K562 (cell line): Measurements from ENCODE around the gene IGSF3. TPM values are rescaled to one million over a fixed set of nuclear protein-coding genes. Genes with fewer than 3 reads are reported as not detected.
"Not testable (repeated sequence)": the region's sequence is repeated elsewhere in the genome, so short reads cannot be mapped to it uniquely, and the experiment has no call there.

Experiments
- ATAC-seq: fragments of 200-7000 bp; cut with Tn5 transposase; 3 replicates; pipeline ENCODE4 v1.9.1; 2020; ENCODE audit warnings: moderate library complexity
- BruUV-seq: library from RNA; stranded (reverse); fragments of 400-500 nt; replicated peaks from 2 replicates; lab custom pipeline; 2021; lab: Mats Ljungman, UMichigan
- CTCF ChIA-PET: fragments of 300-600 bp; formaldehyde crosslinking; extraction: SDS; loops from one replicate; lab custom pipeline; 2021; ENCODE audit warnings: low intra/inter-chr PET ratio; lab: Yijun Ruan, JAX
- POLR2A ChIA-PET: fragments of 300-600, 350-650 bp; sonication (Branson Sonifier 250); formaldehyde crosslinking; extraction: SDS; loops from one replicate; lab custom pipeline; 2021; ENCODE audit warnings: antibody characterized with exemption, inconsistent platforms; lab: Yijun Ruan, JAX
- DNase-seq, 4 experiments: peaks; one replicate each; pipeline versions ENCODE4 v3.0.0 to v3.0.0-alpha.2; 2011 to 2018; ENCODE audit warnings: low spot score in 3 of 4, mixed read lengths in 3 of 4; ENCODE audit errors: extremely low read depth in 1 of 4
- FAIRE-seq: peaks from 2 replicates; lab custom pipeline; 2011; peaks lifted over from hg19 to GRCh38; lab: Jason Lieb, UNC
- H2AFZ ChIP-seq: 2 replicates; pipeline ENCODE4 v1.6.0; 2011; ENCODE audit warnings: low read depth, low read length, control low read depth, inconsistent platforms
- H3K27ac ChIP-seq: fragments of 200-600 bp; 3 replicates; pipeline ENCODE4 v1.8.0; 2011; ENCODE audit warnings: low read depth, mild to moderate bottlenecking, control low read depth, inconsistent platforms, low read length, moderate library complexity, mixed read lengths; ENCODE audit errors: extremely low read depth
- H3K27me3 ChIP-seq, 2 experiments: fragments of 300-600 bp in 1 of 2; 2 replicates in 1 of 2; 3 replicates in 1 of 2; pipeline versions ENCODE4 v1.6.0 to v1.8.0; 2011; ENCODE audit warnings: inconsistent platforms in 2 of 2, low read length in 2 of 2, mild to moderate bottlenecking in 1 of 2, mixed read lengths in 1 of 2, moderate library complexity in 1 of 2; ENCODE audit not compliant: control insufficient read depth in 2 of 2, insufficient read depth in 2 of 2
- H3K36me3 ChIP-seq: fragments of 300-600 bp; 3 replicates; pipeline ENCODE4 v1.8.0; 2011; ENCODE audit warnings: mild to moderate bottlenecking, low read length, inconsistent platforms; ENCODE audit not compliant: control insufficient read depth, insufficient read depth
- H3K4me1 ChIP-seq, 2 experiments: fragments of 200-600 bp in 1 of 2; replicated peaks in 1 of 2; 2 replicates in 1 of 2; 3 replicates in 1 of 2; pipeline versions ENCODE4 v1.5.1 to v1.8.0; 2011; ENCODE audit warnings: inconsistent platforms in 2 of 2, low read length in 2 of 2, mild to moderate bottlenecking in 1 of 2, mixed read lengths in 1 of 2, moderate library complexity in 1 of 2; ENCODE audit not compliant: control insufficient read depth in 2 of 2, insufficient read depth in 2 of 2
- H3K4me2 ChIP-seq: 2 replicates; pipeline ENCODE4 v1.6.1; 2011; ENCODE audit warnings: low read length, control low read depth, inconsistent platforms, mixed read lengths; ENCODE audit not compliant: insufficient read depth
- H3K4me3 ChIP-seq: fragments of 200-600 bp; sonication (generic), shearing (Covaris generic); 2 replicates; pipeline ENCODE4 v1.5.1; 2016; ENCODE audit warnings: control low read depth, inconsistent platforms
- H3K79me2 ChIP-seq: fragments of 200-600 bp; 3 replicates; pipeline ENCODE4 v1.8.0; 2011; ENCODE audit warnings: low read length, inconsistent platforms; ENCODE audit not compliant: control insufficient read depth, insufficient read depth
- H3K9ac ChIP-seq, 2 experiments: 2 replicates each; pipeline versions ENCODE4 v1.6.0 to v1.6.1; 2011; ENCODE audit warnings: low read depth in 2 of 2, low read length in 2 of 2, control low read depth in 1 of 2, inconsistent platforms in 1 of 2, mild to moderate bottlenecking in 1 of 2, mixed read lengths in 1 of 2; ENCODE audit not compliant: insufficient read depth in 1 of 2
- H3K9me1 ChIP-seq: one replicate; pipeline ENCODE4 v1.6.0; 2011; ENCODE audit warnings: inconsistent platforms, mild to moderate bottlenecking, low read length, moderate library complexity; ENCODE audit not compliant: control insufficient read depth, insufficient read depth
- H3K9me3 ChIP-seq: replicated peaks from 2 replicates; pipeline ENCODE4 v1.5.1; 2011; ENCODE audit warnings: low read depth, low read length, inconsistent platforms; ENCODE audit not compliant: control insufficient read depth, insufficient read depth
- H4K20me1 ChIP-seq: replicated peaks from 2 replicates; pipeline ENCODE4 v1.6.1; 2011; ENCODE audit warnings: low read length, inconsistent platforms, mixed read lengths; ENCODE audit not compliant: control insufficient read depth, insufficient read depth
- CBFA2T2 ChIP-seq: fragments of 450-650 bp; conservative IDR thresholded peaks from 2 replicates; pipeline ENCODE4 v1.6.1; 2017; ENCODE audit warnings: mild to moderate bottlenecking
- RAD21 ChIP-seq, 2 experiments: fragments of 250-450 bp in 1 of 2; fragments of 450-650 bp in 1 of 2; sonication (Bioruptor Pico) in 1 of 2; formaldehyde crosslinking in 1 of 2; IDR thresholded peaks in 1 of 2; conservative IDR thresholded peaks in 1 of 2; 2 replicates each; pipeline versions ENCODE4 v1.4.0 to v1.8.0; 2020 to 2022; ENCODE audit warnings: mild to moderate bottlenecking in 2 of 2, moderate library complexity in 1 of 2
- TCF3 ChIP-seq: sonication (generic); formaldehyde crosslinking; IDR thresholded peaks from 2 replicates; pipeline ENCODE4 v1.4.0; 2020; ENCODE audit warnings: mild to moderate bottlenecking, missing genetic modification reagents
- WGBS: fragments of 100-300 bp; shearing (Covaris generic); methylation state at CpG from one replicate; pipeline ENCODE4 v1.1.6; 2016; ENCODE audit warnings: low coverage, mixed read lengths; ENCODE audit not compliant: insufficient coverage; ENCODE audit errors: missing lambda C conversion rate; 5-methylcytosine and 5-hydroxymethylcytosine counted together
- in situ Hi-C: fragments of 300-500 bp; cut with MboI; formaldehyde crosslinking; loops from 4 replicates; pipeline ENCODE4 v1.15.0; 2018; ENCODE audit warnings: inconsistent platforms, mixed read lengths
- intact Hi-C: fragments of 100-400 bp; cut with micrococcal nuclease; formaldehyde crosslinking; loops from 2 replicates; pipeline ENCODE4 v1.14.2; 2022
- polyA plus RNA-seq, 8 experiments: library from polyadenylated mRNA; depleted of rRNA in 4 of 8; stranded (reverse) in 5 of 8; unstranded in 3 of 8; fragments of >200 nt; fragmentation: Nextera tagmentation in 2 of 8; fragmentation: Illumina TruSeq in 1 of 8; extraction: Ambion mirVana in 2 of 8; extraction: Trizol in 1 of 8; gene quantifications; 2 replicates each; pipeline versions ENCODE4 v1.2.1 to v1.2.3, GENCODE V29; 2011 to 2014; ENCODE audit warnings: inconsistent platforms in 1 of 8, missing spikeins in 1 of 8
- total RNA-seq, 7 experiments: library from RNA; depleted of rRNA in 6 of 7; stranded (reverse); fragments of >200 nt in 6 of 7; fragmentation: Illumina TruSeq in 2 of 7; extraction: Trizol in 2 of 7; gene quantifications; 2 replicates each; pipeline versions ENCODE4 v1.2.1 to v1.2.3, GENCODE V29; 2011 to 2021; ENCODE audit warnings: low replicate concordance in 1 of 7
- TF ChIP-seq, protein P1 (sequence below), 3 experiments: IDR thresholded peaks in 2 of 3; conservative IDR thresholded peaks in 1 of 3; 2 replicates each; pipeline ENCODE4 v1.5.1; 2011 to 2012; ENCODE audit warnings: low read length in 3 of 3, mild to moderate bottlenecking in 3 of 3, control low read depth in 2 of 3, improper control_type of control experiment in 1 of 3, inconsistent platforms in 1 of 3, low read depth in 1 of 3, mixed read lengths in 1 of 3, moderate library complexity in 1 of 3; ENCODE audit not compliant: insufficient read depth in 2 of 3
- TF ChIP-seq, protein P2 (sequence below): sonication (generic); formaldehyde crosslinking; IDR thresholded peaks from 2 replicates; pipeline ENCODE4 v1.8.0; 2022; ENCODE audit warnings: missing genetic modification reagents, mild to moderate bottlenecking, moderate library complexity, borderline replicate concordance
- TF ChIP-seq, protein P3 (sequence below): sonication (generic); IDR thresholded peaks from 2 replicates; pipeline ENCODE4 v1.6.1; 2016

Gene IGSF3
- total and polyA plus RNA-seq, 9 of the 15 experiments (the other 6 are each of a cell fraction or from before 2014, with no cell fraction given): 1.1 to 15.0 (median 8.3) TPM

DNA sequence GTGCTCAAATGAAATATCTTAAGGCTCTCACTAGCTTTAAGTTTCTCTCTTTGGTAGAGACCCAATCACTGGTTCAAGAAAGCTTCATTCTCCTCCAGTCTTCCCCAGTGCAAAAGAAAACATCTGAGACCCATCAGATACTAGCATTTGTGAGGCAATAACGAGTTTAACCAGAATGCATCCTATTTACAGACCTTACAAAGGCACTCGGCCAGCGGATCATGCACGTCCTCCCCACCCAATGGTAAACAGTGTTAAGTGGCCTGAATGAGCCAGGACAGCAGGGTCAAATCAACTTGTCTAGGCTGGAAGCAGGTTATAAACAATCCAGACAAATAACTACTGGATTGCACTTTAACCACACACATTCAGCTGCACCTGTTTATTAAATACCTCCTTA is 48.4 kb downstream of the IGSF3 start:
- H3K9me3 ChIP-seq, H3K36me3 ChIP-seq, H3K9me1 ChIP-seq, intact Hi-C loops, H3K27ac ChIP-seq, DNase-seq, H3K79me2 ChIP-seq, CTCF ChIA-PET, FAIRE-seq, POLR2A ChIA-PET, H3K4me3 ChIP-seq, H4K20me1 ChIP-seq, in situ Hi-C loops, H2AFZ ChIP-seq, ATAC-seq, BruUV-seq, H3K4me2 ChIP-seq, H3K27me3 ChIP-seq, H3K9ac ChIP-seq: not testable (repeated sequence)
- peaks cover 0 to 10% of the 10 kb centered on the region in 2 experiments; a peak in 3 of 5 replicates for H3K4me1 ChIP-seq
- 29% methylated on average over 4 of the region's 4 CpGs for WGBS

DNA sequence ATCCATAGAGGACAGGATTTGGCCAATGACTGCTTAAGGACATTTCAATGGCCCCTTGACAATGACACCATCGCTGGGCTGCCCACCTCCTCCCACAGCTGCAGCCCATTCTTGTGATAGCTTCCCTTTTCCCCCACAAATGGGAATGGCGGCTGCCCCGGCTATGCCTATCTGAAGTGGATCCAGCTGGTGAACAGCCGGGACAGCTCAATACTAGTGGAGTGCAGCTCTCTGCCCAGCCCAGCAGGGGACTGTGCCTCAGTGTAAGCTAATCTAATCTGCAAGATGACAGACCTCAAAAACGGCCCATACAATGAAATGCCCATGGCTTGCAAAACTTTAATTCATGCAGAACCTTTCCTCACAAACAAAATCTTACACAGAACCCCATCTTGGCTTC is 49.7 kb downstream of the IGSF3 start:
- TF ChIP-seq, protein P1, sequence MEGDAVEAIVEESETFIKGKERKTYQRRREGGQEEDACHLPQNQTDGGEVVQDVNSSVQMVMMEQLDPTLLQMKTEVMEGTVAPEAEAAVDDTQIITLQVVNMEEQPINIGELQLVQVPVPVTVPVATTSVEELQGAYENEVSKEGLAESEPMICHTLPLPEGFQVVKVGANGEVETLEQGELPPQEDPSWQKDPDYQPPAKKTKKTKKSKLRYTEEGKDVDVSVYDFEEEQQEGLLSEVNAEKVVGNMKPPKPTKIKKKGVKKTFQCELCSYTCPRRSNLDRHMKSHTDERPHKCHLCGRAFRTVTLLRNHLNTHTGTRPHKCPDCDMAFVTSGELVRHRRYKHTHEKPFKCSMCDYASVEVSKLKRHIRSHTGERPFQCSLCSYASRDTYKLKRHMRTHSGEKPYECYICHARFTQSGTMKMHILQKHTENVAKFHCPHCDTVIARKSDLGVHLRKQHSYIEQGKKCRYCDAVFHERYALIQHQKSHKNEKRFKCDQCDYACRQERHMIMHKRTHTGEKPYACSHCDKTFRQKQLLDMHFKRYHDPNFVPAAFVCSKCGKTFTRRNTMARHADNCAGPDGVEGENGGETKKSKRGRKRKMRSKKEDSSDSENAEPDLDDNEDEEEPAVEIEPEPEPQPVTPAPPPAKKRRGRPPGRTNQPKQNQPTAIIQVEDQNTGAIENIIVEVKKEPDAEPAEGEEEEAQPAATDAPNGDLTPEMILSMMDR (IDR thresholded peaks at IDR 0.05 in 2 of 3, conservative IDR thresholded peaks at IDR 0.05 in 1 of 3; ENCODE audit: insufficient read depth in 2 of 3, low read depth in 1 of 3, low read length in 3 of 3): peak; percentile 20 to 37 (median 33); a peak in 3 of 6 replicates
- TF ChIP-seq RAD21 (CRISPR knock-in tag; conservative IDR thresholded peaks at IDR 0.05 in 1 of 2, IDR thresholded peaks at IDR 0.05 in 1 of 2) (peak in 1 of 2 experiments; percentile 44; a peak in 2 of 4 replicates), TCF3 (CRISPR knock-in tag) (0 out of 2 replicates have a peak, but pooled peaks have one; percentile 11), CBFA2T2 (0 out of 2 replicates have a peak, but pooled peaks have one; percentile 4)
- TF ChIP-seq, protein P2, sequence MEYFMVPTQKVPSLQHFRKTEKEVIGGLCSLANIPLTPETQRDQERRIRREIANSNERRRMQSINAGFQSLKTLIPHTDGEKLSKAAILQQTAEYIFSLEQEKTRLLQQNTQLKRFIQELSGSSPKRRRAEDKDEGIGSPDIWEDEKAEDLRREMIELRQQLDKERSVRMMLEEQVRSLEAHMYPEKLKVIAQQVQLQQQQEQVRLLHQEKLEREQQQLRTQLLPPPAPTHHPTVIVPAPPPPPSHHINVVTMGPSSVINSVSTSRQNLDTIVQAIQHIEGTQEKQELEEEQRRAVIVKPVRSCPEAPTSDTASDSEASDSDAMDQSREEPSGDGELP: peak; percentile 56; the same call in 1 of the 2 replicates
- TF ChIP-seq, protein P3, sequence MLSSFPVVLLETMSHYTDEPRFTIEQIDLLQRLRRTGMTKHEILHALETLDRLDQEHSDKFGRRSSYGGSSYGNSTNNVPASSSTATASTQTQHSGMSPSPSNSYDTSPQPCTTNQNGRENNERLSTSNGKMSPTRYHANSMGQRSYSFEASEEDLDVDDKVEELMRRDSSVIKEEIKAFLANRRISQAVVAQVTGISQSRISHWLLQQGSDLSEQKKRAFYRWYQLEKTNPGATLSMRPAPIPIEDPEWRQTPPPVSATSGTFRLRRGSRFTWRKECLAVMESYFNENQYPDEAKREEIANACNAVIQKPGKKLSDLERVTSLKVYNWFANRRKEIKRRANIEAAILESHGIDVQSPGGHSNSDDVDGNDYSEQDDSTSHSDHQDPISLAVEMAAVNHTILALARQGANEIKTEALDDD: peak; percentile 46; the same call in 1 of the 2 replicates
- POLR2A ChIA-PET, H3K79me2 ChIP-seq, H4K20me1 ChIP-seq, H3K9ac ChIP-seq, H3K27me3 ChIP-seq, H3K9me1 ChIP-seq, H3K9me3 ChIP-seq, H2AFZ ChIP-seq, ATAC-seq, intact Hi-C loops, in situ Hi-C loops, H3K4me1 ChIP-seq, CTCF ChIA-PET, H3K4me3 ChIP-seq, FAIRE-seq, BruUV-seq, H3K27ac ChIP-seq, H3K36me3 ChIP-seq, H3K4me2 ChIP-seq: not testable (repeated sequence)
- peak in 2 of 4 experiments; percentile 17 to 57 for DNase-seq
- 16% methylated on average over 5 of the region's 5 CpGs for WGBS
